Astrocyte of the cerebellum (primary cell): Measurements from ENCODE around the gene APPL2.

Experiments
- DNase-seq: peaks from one replicate; pipeline ENCODE4 v3.0.0-alpha.2; 2011; ENCODE audit warnings: low read depth
- H3K4me3 ChIP-seq: 2 replicates; pipeline ENCODE4 v1.5.1; 2011; ENCODE audit warnings: mild to moderate bottlenecking, low read depth, low read length, moderate library complexity
- CTCF ChIP-seq: IDR thresholded peaks from 2 replicates; pipeline ENCODE4 v1.5.1; 2012; ENCODE audit warnings: low read length, low read depth, moderate library complexity, mild to moderate bottlenecking; ENCODE audit errors: missing control alignments
- in situ Hi-C: cut with HindIII; loops from 2 replicates; pipeline ENCODE4 v1.10.0; 2017; ENCODE audit warnings: low sequenced_read_pairs

The APPL2 gene

GRCh38 chr12:105212438-105212837 is 23.5 kb downstream of the APPL2 start:
- no peak for DNase-seq
- no peak for TF ChIP-seq CTCF
- in situ Hi-C loops: no loop called here
- H3K4me3 ChIP-seq: no peak overlapping the region

- in situ Hi-C loops: no loop called here
- H3K4me3 ChIP-seq: no peak overlapping the region
- TF ChIP-seq CTCF: no peak
- no peak for DNase-seq
Observed at GRCh38 chr12:105209091-105209490, 26.9 kb downstream of the APPL2 start.

- H3K4me3 ChIP-seq: no peak overlapping the region
- no peak for TF ChIP-seq CTCF
- DNase-seq: no peak
- in situ Hi-C loops: no loop called here
Observed at GRCh38 chr12:105206686-105207374, 29.1 kb downstream of the APPL2 start.

GRCh38 chr12:105205322-105206048 is 30.5 kb downstream of the APPL2 start:
- H3K4me3 ChIP-seq: no peak overlapping the region
- no peak for TF ChIP-seq CTCF
- DNase-seq: no peak
- in situ Hi-C loops: no loop called here

- H3K4me3 ChIP-seq: no peak overlapping the region
- DNase-seq: peak; percentile 11
- TF ChIP-seq CTCF: no peak
- in situ Hi-C loops: no loop called here
Observed at GRCh38 chr12:105204916-105205315, 31.1 kb downstream of the APPL2 start.

GRCh38 chr12:105204127-105204526 is 31.8 kb downstream of the APPL2 start:
- DNase-seq: no peak
- in situ Hi-C loops: no loop called here
- H3K4me3 ChIP-seq: no peak overlapping the region
- TF ChIP-seq CTCF: no peak
